H1 (cell line): ENCODE measurements around the gene ZNFX1. TPM values are rescaled to one million over a fixed set of nuclear protein-coding genes. Genes with fewer than 3 reads are reported as not detected.

Experiments
- CTCF ChIA-PET: fragments of 300-600 bp; sonication (Branson Sonifier 250); formaldehyde crosslinking; loops from one replicate; lab custom pipeline; 2021; ENCODE audit not compliant: partially characterized antibody; lab: Charles Lee
- POLR2A ChIA-PET: fragments of 300-600 bp; sonication (Branson Sonifier 250); formaldehyde crosslinking; loops from one replicate; lab custom pipeline; 2021; ENCODE audit warnings: inconsistent platforms; ENCODE audit not compliant: partially characterized antibody; lab: Charles Lee
- DNase-seq, 2 experiments: peaks; one replicate each; pipeline versions ENCODE4 v3.0.0 to v3.0.0-alpha.2; 2010 to 2022; ENCODE audit warnings: low spot score in 2 of 2, low read depth in 1 of 2, mixed read lengths in 1 of 2
- FAIRE-seq: peaks from 2 replicates; lab custom pipeline; 2011; peaks lifted over from hg19 to GRCh38; lab: Jason Lieb, UNC
- H2AFZ ChIP-seq: 2 replicates; pipeline ENCODE4 v1.8.1; 2012; ENCODE audit warnings: low read length, inconsistent platforms
- H2AK5ac ChIP-seq: 2 replicates; pipeline ENCODE4 v1.6.1; 2013; ENCODE audit warnings: low read depth, low read length
- H2BK120ac ChIP-seq: replicated peaks from 2 replicates; pipeline ENCODE3; 2013; ENCODE audit warnings: low read depth, low read length, inconsistent platforms
- H2BK12ac ChIP-seq: 2 replicates; pipeline ENCODE4 v1.6.1; 2013; ENCODE audit warnings: low read depth, low read length
- H2BK15ac ChIP-seq: 2 replicates; pipeline ENCODE4 v1.6.1; 2013; ENCODE audit warnings: low read length
- H2BK20ac ChIP-seq: 2 replicates; pipeline ENCODE4 v1.6.1; 2013; ENCODE audit warnings: low read length
- H2BK5ac ChIP-seq: 2 replicates; pipeline ENCODE4 v1.6.1; 2013; ENCODE audit warnings: low read depth, low read length
- H3K14ac ChIP-seq: 2 replicates; pipeline ENCODE4 v1.6.1; 2013; ENCODE audit warnings: inconsistent platforms; ENCODE audit not compliant: insufficient read length
- H3K18ac ChIP-seq: 2 replicates; pipeline ENCODE4 v1.6.1; 2013; ENCODE audit warnings: low read length; ENCODE audit errors: extremely low read depth
- H3K23ac ChIP-seq: 2 replicates; pipeline ENCODE4 v1.6.1; 2013; ENCODE audit warnings: inconsistent platforms; ENCODE audit not compliant: insufficient read length
- H3K23me2 ChIP-seq: 2 replicates; pipeline ENCODE4 v1.6.1; 2013; ENCODE audit warnings: low read depth, low read length
- H3K27ac ChIP-seq: 2 replicates; pipeline ENCODE4 v1.6.1; 2011; ENCODE audit warnings: low read depth, low read length, inconsistent platforms
- H3K27me3 ChIP-seq, 4 experiments: replicated peaks in 1 of 4; 1 replicate in 1 of 4; 2 replicates in 3 of 4; pipeline versions ENCODE4 v1.6.1 to v1.8.1; 2011 to 2013; ENCODE audit warnings: low read length in 3 of 4, mild to moderate bottlenecking in 3 of 4, inconsistent platforms in 2 of 4, mixed read lengths in 2 of 4, moderate library complexity in 1 of 4; ENCODE audit not compliant: control insufficient read depth in 3 of 4, insufficient read depth in 3 of 4; ENCODE audit errors: extremely low read depth in 1 of 4
- H3K36me3 ChIP-seq, 4 experiments: 2 replicates each; pipeline versions ENCODE4 v1.6.1 to v1.8.1; 2011 to 2013; ENCODE audit warnings: mild to moderate bottlenecking in 4 of 4, low read length in 3 of 4, moderate library complexity in 2 of 4, control low read depth in 1 of 4, inconsistent platforms in 1 of 4; ENCODE audit not compliant: insufficient read depth in 4 of 4, control insufficient read depth in 2 of 4
- H3K4ac ChIP-seq: replicated peaks from 2 replicates; pipeline ENCODE3; 2013; ENCODE audit warnings: low read length, low read depth, mixed read lengths, inconsistent platforms; ENCODE audit not compliant: insufficient read length
- H3K4me1 ChIP-seq, 4 experiments: replicated peaks in 1 of 4; 1 replicate in 1 of 4; 2 replicates in 3 of 4; pipeline versions ENCODE4 v1.6.1 to v1.8.1; 2011 to 2013; ENCODE audit warnings: low read length in 3 of 4, inconsistent platforms in 2 of 4, mixed read lengths in 1 of 4; ENCODE audit not compliant: insufficient read depth in 4 of 4, control insufficient read depth in 3 of 4
- H3K4me2 ChIP-seq, 2 experiments: 2 replicates each; pipeline versions ENCODE4 v1.6.1 to v1.8.1; 2011 to 2013; ENCODE audit warnings: low read depth in 2 of 2, low read length in 2 of 2, control low read depth in 1 of 2, inconsistent platforms in 1 of 2, mild to moderate bottlenecking in 1 of 2; ENCODE audit not compliant: insufficient read depth in 1 of 2
- H3K4me3 ChIP-seq, 4 experiments: fragments of 200-600, 300-600 bp in 1 of 4; sonication (generic), shearing (Covaris generic), sonication (Bioruptor Twin) in 1 of 4; 2 replicates each; pipeline versions ENCODE4 v1.5.1 to v1.8.1; 2011 to 2016; ENCODE audit warnings: low read length in 4 of 4, low read depth in 3 of 4, control low read depth in 2 of 4, inconsistent platforms in 2 of 4, mild to moderate bottlenecking in 2 of 4, mixed read lengths in 1 of 4, moderate library complexity in 1 of 4; ENCODE audit not compliant: insufficient read depth in 2 of 4; ENCODE audit errors: extremely low read depth in 1 of 4
- H3K56ac ChIP-seq: replicated peaks from 2 replicates; pipeline ENCODE3; 2013; ENCODE audit warnings: low read depth, mild to moderate bottlenecking, mixed read lengths, low read length, inconsistent platforms; ENCODE audit not compliant: insufficient read length
- H3K79me1 ChIP-seq: 2 replicates; pipeline ENCODE4 v1.6.1; 2013; ENCODE audit warnings: low read depth, low read length, control low read depth
- H3K79me2 ChIP-seq, 2 experiments: 2 replicates each; pipeline versions ENCODE4 v1.6.1 to v1.8.1; 2012 to 2013; ENCODE audit warnings: low read length in 2 of 2, mild to moderate bottlenecking in 2 of 2, inconsistent platforms in 1 of 2; ENCODE audit not compliant: insufficient read depth in 2 of 2, control insufficient read depth in 1 of 2
- H3K9ac ChIP-seq, 4 experiments: replicated peaks in 1 of 4; 1 replicate in 1 of 4; 2 replicates in 3 of 4; pipeline versions ENCODE4 v1.6.1 to v1.8.1; 2011 to 2013; ENCODE audit warnings: low read depth in 3 of 4, low read length in 3 of 4, control low read depth in 2 of 4, mild to moderate bottlenecking in 2 of 4, moderate library complexity in 2 of 4, inconsistent platforms in 1 of 4; ENCODE audit errors: extremely low read depth in 1 of 4
- H3K9me3 ChIP-seq, 2 experiments: 2 replicates each; pipeline versions ENCODE4 v1.6.1 to v1.8.1; 2012 to 2013; ENCODE audit warnings: mild to moderate bottlenecking in 2 of 2, moderate library complexity in 2 of 2, control low read depth in 1 of 2, inconsistent platforms in 1 of 2, low read depth in 1 of 2, low read length in 1 of 2, mixed read lengths in 1 of 2; ENCODE audit not compliant: insufficient read depth in 2 of 2
- H4K20me1 ChIP-seq, 2 experiments: replicated peaks in 1 of 2; 2 replicates each; pipeline versions ENCODE3 to v1.8.1; 2011 to 2013; ENCODE audit warnings: inconsistent platforms in 2 of 2, low read length in 2 of 2, mild to moderate bottlenecking in 1 of 2; ENCODE audit not compliant: insufficient read depth in 2 of 2, control insufficient read depth in 1 of 2
- H4K5ac ChIP-seq: 2 replicates; pipeline ENCODE4 v1.6.1; 2013; ENCODE audit warnings: low read length, low read depth, mixed read lengths, inconsistent platforms; ENCODE audit not compliant: insufficient read length
- H4K8ac ChIP-seq: 2 replicates; pipeline ENCODE4 v1.8.0; 2013; ENCODE audit warnings: mild to moderate bottlenecking, moderate library complexity, low read length, inconsistent platforms; ENCODE audit not compliant: insufficient read depth; ENCODE audit errors: extremely low read depth
- H4K91ac ChIP-seq: replicated peaks from 2 replicates; pipeline ENCODE3; 2013; ENCODE audit warnings: low read length, mixed read lengths, inconsistent platforms; ENCODE audit not compliant: insufficient read length
- BACH1 ChIP-seq: IDR thresholded peaks from 2 replicates; pipeline ENCODE4 v1.6.1; 2012; ENCODE audit warnings: low read length, improper control_type of control experiment
- BRCA1 ChIP-seq: IDR thresholded peaks from 2 replicates; pipeline ENCODE4 v1.6.1; 2012; ENCODE audit warnings: low read depth, low read length, improper control_type of control experiment
- EGR1 ChIP-seq: IDR thresholded peaks from 2 replicates; pipeline ENCODE4 v1.6.1; 2011; ENCODE audit warnings: low read depth, low read length, borderline replicate concordance
- FOSL1 ChIP-seq: IDR thresholded peaks from 2 replicates; pipeline ENCODE4 v1.6.1; 2011; ENCODE audit warnings: mild to moderate bottlenecking, low read depth, low read length, moderate library complexity; ENCODE audit not compliant: insufficient read depth
- JUN ChIP-seq: IDR thresholded peaks from 2 replicates; pipeline ENCODE4 v1.6.1; 2011; ENCODE audit warnings: low read depth, mild to moderate bottlenecking, improper control_type of control experiment, low read length
- NANOG ChIP-seq: IDR thresholded peaks from 2 replicates; pipeline ENCODE4 v1.6.1; 2011; ENCODE audit warnings: low read length, low read depth, mild to moderate bottlenecking, inconsistent platforms; ENCODE audit not compliant: insufficient read depth, poor library complexity, severe bottlenecking
- SIRT6 ChIP-seq: IDR thresholded peaks from one replicate; pipeline ENCODE4 v1.7.1; 2012; ENCODE audit warnings: low read length, inconsistent platforms
- SP1 ChIP-seq: IDR thresholded peaks from 2 replicates; pipeline ENCODE4 v1.6.1; 2011; ENCODE audit warnings: low read depth, low read length
- SUZ12 ChIP-seq: fragments of 200-600 bp; sonication (generic); IDR thresholded peaks from 2 replicates; pipeline ENCODE4 v1.6.1; 2012; ENCODE audit warnings: mild to moderate bottlenecking, inconsistent platforms, low read length, moderate library complexity, mixed read lengths
- TCF12 ChIP-seq: IDR thresholded peaks from 2 replicates; pipeline ENCODE4 v1.6.1; 2011; ENCODE audit warnings: low read depth, mild to moderate bottlenecking, low read length
- WGBS, 2 experiments: shearing (Covaris generic) in 1 of 2; methylation state at CpG; one replicate each; pipeline versions ENCODE4 v1.1.6 to v1.1.7; 2013 to 2015; ENCODE audit warnings: low lambda C conversion rate in 2 of 2, mixed read lengths in 2 of 2, inconsistent platforms in 1 of 2, low coverage in 1 of 2, missing lambda C conversion rate in 1 of 2; ENCODE audit not compliant: insufficient replicate concordance in 2 of 2, insufficient coverage in 1 of 2, insufficient read length in 1 of 2; ENCODE audit errors: extremely low coverage in 1 of 2, missing lambda C conversion rate in 1 of 2; 5-methylcytosine and 5-hydroxymethylcytosine counted together
- polyA plus RNA-seq, 7 experiments: library from polyadenylated mRNA; depleted of rRNA in 3 of 7; stranded (reverse) in 5 of 7; unstranded in 2 of 7; fragments of >200 nt in 5 of 7; fragments of 200-250 nt in 2 of 7; gene quantifications; 1 replicate in 5 of 7; 2 replicates in 1 of 7; 4 replicates in 1 of 7; pipeline versions ENCODE4 v1.2.1 to v1.2.3, GENCODE V29; 2011 to 2013; ENCODE audit warnings: missing spikeins in 2 of 7, mixed read lengths in 2 of 7
- total RNA-seq: library from RNA; stranded (reverse); fragmentation: NEBNext Ultra II Directional; extraction: Animal tissue kit (Norgen Biotek cat#: 25700); gene quantifications from 2 replicates; pipeline ENCODE4 v1.2.1, GENCODE V29; 2021

Gene ZNFX1
- total and polyA plus RNA-seq, 2 of the 8 experiments (the other 6 are each of a cell fraction or from before 2014, with no cell fraction given), result 3.1 to 11.3 TPM

DNA sequence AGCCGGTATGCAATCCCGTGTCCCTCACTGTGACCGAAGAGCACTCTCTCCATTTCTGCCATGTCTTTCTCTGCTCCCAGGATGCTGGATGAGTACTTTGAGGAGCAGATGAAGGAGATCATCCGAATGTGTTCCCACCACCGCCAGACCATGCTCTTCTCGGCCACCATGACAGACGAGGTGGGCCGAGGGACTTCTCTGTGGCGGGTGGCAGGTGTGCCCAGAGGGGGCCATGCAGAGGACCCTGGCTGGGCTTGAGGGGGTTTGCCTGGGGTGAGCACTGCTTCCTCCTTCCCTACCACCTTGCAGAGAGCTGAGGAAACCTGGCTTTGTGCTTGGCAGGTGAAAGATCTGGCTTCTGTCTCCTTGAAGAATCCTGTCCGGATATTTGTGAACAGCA, 44.6 kb downstream of the ZNFX1 start:
- Histone ChIP-seq H2AK5ac (no peak overlapping the region), H3K14ac (no peak overlapping the region), H3K79me1 (no peaks in the 10 kb centered on the region; the same call in 1 of the 2 replicates), H3K4ac (no peak overlapping the region), H3K27ac (no peak overlapping the region), H3K27me3 (no peaks in the 10 kb centered on the region), H3K4me2 (no peak overlapping the region), H2BK12ac (no peak overlapping the region), H3K4me1 (no peaks in the 10 kb centered on the region), H2AFZ (no peak overlapping the region), H2BK20ac (no peak overlapping the region), H2BK120ac (no peak overlapping the region), H3K4me3 (no peak overlapping the region), H2BK5ac (no peak overlapping the region), H3K56ac (no peak overlapping the region), H2BK15ac (no peak overlapping the region), H4K20me1 (peaks cover 0 to 4% of the 10 kb centered on the region in 2 experiments), H3K9me3 (no peaks in the 10 kb centered on the region), H4K91ac (no peak overlapping the region), H3K23me2 (no peaks in the 10 kb centered on the region), H4K5ac (no peak overlapping the region), H3K9ac (no peak overlapping the region), H3K18ac (no peak overlapping the region), H3K36me3 (peaks cover 43 to 77% (median 63%) of the 10 kb centered on the region in 4 experiments), H3K23ac (no peak overlapping the region), H3K79me2 (no peaks in the 10 kb centered on the region), H4K8ac (no peak overlapping the region)
- POLR2A ChIA-PET, result interaction anchor here (1.6 to 6.7 kb wide), 5 partner anchors 13 to 55 kb away, joined by 4 to 51 read pairs (median 8); partner anchors contain the start of gene DDX27
- no peak for DNase-seq
- no peak for FAIRE-seq
- TF ChIP-seq SUZ12 (no peak), JUN (no peak), FOSL1 (no peak), EGR1 (no peak), NANOG (no peak), SIRT6 (no peak), SP1 (no peak), TCF12 (no peak), BRCA1 (no peak), BACH1 (no peak)
- CTCF ChIA-PET, result interaction anchor here (1.4 kb wide), 1 partner anchor 100 kb away, joined by 3 read pairs; no protein-coding TSS in a partner anchor
- 96% methylated on average over 10 of the region's 10 CpGs; no CpG with 5 or more reads in 1 of the 2 experiments for WGBS, 2 experiments
